HG02943 (cell line): ENCODE results near the gene CABP7.

Experiments
- ATAC-seq: cut with Tn5 transposase; IDR thresholded peaks from one replicate; pipeline ENCODE4 v1.9.1; 2021; ENCODE audit warnings: mild to moderate bottlenecking, low read depth, moderate library complexity; ENCODE audit not compliant: unreplicated experiment

The CABP7 gene

GRCh38 chr22:29702000-29702930 is 17.5 kb upstream of the CABP7 start:
- ATAC-seq, result no peak

- no peak for ATAC-seq
Measured at GRCh38 chr22:29702931-29703501, 16.8 kb upstream of the CABP7 start.

- no peak for ATAC-seq
Measured at GRCh38 chr22:29703569-29704195, 16.1 kb upstream of the CABP7 start.

- no peak for ATAC-seq
Measured at GRCh38 chr22:29704528-29705285, 15.1 kb upstream of the CABP7 start.

GRCh38 chr22:29705651-29706050 is 14.2 kb upstream of the CABP7 start:
- ATAC-seq, result no peak

DNA sequence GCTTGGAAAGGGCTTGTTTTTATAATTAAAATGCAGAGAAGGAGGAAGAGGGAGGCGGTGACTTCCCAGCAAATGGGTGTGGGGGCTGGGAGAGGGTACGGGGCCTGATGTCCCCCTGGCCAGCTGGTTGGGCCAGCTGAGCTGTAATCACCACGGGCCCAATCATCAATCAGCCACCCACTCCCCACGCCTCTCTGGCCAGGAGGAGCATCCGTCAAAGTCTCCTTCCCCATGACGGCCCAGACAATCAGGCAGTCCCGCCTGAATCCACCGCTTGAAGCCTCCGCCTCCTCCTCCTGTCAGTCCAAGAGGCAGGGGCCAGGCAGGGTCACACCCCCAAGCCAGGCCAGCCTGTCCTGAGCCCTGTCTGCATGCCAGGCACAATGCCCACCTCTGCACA is 13.3 kb upstream of the CABP7 start:
- ATAC-seq, result no peak

- no peak for ATAC-seq
Measured at GRCh38 chr22:29707010-29707409, 12.8 kb upstream of the CABP7 start.

DNA sequence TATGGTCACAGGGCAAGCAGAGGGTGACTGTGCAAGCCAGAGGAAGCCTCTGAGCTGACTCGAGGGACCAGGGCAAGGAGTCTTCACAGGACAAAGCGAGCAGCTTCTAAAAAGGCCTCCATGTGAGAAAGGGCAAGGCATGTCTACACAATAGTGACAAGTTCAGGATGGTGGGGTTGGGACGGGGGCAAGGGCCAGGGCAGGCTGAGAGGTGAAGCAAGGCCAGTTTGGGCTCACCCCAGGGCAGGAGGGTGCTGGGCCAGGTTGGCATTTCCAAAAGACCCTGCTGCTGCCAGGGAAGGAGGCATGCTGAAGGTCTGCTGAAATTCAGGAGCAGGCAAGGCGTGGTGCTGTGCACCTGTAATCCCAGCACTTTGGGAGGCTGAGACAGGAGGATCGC is 12.3 kb upstream of the CABP7 start:
- ATAC-seq, result no peak

- ATAC-seq, result no peak
Measured at GRCh38 chr22:29710193-29710592, 9.6 kb upstream of the CABP7 start.

DNA sequence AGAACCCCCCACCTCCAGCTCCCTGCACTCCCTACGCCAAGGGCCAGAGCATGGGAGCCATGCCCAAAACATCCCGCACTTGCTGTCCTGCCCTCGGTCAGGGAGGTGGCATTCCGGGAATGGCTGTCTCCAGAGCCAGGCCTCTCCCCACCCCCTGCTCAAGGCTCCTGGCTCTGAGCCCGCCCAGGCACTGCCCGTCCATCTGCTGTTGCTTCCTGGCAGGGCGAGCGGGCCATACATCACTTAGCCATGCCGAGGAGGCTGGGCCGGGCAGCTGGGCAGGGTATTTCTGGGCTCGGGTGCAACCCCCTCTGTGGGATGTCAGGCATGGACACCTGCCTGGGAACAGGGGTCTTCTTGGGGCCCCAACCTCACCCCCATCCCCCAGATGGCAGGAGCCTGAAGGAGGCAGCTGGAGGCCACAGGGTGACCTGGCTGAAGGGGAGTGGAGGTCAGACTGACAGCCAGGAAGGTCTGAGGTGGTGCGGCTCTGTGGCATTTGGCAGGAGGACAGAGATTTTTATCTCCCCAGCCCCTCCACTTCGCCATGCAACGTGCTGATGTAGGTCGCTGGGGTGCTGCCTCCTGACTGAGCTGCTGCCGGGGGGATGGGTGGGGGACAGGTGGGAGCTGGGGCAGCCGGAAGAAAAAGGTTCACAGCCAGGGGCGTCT is 8.7 kb upstream of the CABP7 start:
- no peak for ATAC-seq

DNA sequence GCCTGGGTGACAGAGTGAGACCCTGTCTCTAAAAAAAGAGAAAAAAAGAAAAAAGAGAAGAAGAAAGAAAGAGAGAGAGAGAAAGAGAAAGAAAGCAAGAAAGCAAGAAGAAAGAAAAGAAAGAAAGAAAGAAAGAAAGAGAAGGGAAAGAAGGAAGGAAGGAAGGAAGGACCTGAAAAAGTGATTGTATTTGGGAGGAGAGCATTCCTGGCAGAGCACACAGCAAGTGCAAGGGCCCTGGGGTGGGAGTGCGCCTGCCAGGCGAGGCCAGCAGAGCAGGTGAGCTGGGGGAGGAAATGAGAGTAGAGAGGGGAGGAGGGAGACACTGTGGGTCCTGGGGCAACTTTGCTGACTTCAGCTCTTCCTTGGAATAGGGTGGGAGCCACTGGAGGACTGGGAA is 7.7 kb upstream of the CABP7 start:
- no peak for ATAC-seq

DNA sequence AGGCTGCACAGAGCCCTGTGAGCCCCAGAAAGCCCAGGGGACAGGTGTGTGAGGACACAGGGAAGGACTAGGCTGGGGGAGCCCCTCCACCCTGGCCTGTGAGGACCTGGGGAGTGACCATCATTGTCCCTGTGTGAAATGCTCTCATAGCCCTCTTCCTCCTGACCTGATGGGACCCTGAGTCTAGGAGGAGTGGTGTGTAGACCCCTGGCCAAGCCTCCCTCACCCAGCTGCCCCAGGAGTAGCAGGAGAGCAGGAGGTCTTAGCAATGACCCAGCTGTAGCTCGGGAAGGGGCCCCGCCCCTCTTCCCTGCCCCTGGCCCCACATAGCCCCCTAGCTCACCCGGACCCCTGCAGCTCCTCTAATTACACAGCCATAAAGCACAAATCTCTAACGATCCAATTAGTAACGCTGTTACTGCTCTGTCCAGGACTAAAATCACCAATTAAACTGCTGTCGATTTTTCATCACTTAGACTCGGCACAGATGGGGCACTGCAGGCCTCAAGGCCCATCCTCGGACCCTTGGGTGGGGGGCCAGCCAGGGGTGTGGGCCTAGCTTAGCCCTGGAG is 6.6 kb upstream of the CABP7 start:
- no peak for ATAC-seq

DNA sequence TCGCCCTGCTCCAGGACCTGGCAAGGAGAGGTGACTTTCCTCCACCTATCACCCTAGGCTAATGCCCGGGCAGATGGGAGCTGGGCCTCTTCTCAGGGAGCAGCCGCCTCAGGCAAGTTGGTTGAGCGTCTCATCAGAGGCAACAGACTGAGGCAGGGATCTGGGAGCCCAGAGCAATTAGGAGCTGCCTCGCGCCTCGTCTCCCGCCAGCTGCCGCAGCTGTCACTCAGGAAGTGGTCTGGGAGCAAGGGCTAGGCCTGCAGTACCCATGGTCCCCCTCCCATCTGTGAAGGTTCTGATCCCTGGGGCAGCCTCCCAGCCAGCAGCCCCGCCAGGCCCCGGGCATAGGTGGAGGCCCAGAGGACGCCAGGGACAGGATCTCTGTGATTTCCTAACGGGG is 4.6 kb upstream of the CABP7 start:
- no peak for ATAC-seq

DNA sequence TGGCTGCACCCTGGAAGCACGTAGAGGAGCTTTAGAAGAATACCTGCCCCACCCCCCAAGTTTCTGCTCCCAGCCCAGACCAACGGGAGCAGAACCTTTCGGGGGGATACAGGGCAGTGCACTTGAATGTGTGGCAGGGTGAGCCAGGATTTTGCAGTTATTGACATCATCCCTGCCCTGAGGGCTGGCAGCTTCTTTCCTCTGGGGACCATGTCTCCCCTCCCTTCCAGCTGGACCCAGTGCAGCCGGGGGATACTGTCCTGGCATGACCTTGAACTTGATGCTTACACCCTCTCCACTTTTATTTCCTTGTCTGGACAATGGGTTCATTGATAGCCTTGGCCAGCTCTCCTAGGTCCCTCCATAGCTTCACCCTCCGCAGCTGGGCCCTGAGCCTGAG is 4.1 kb upstream of the CABP7 start:
- no peak for ATAC-seq

DNA sequence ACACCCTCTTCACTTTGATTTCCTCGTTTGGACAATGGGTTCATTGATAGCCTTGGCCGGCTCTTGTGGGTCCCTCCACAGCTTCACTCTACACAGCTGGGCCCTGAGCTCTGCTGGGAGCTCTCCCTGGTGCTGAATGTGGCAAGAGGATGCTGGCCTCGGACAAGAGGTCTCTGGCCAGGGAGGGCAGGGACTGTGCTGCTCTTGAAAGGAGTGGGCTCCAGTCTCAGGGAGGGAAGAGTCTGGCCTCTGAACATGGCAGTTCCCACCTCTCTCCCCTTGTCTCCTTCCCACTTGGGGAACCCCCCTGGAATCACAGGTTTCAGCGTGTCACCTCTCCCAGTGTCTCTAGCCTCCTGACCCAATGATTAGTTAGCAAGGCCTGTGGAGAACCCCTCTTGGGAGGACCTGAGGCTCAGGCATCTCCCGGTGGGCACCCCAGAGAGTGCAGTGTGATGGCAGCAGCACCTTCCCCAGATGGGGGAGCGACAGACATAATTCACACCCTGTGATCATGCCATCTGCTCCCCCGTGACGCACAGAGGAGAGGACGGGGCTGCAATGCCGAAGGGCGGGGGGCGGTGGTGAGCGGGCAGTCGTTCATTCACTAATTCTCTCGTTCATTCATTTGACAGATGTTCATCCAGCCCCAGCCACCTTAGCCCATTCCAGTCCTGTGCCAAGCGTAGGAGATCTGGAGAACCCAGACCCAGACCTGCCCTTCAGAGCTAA is 2.8 kb upstream of the CABP7 start:
- ATAC-seq, result no peak

DNA sequence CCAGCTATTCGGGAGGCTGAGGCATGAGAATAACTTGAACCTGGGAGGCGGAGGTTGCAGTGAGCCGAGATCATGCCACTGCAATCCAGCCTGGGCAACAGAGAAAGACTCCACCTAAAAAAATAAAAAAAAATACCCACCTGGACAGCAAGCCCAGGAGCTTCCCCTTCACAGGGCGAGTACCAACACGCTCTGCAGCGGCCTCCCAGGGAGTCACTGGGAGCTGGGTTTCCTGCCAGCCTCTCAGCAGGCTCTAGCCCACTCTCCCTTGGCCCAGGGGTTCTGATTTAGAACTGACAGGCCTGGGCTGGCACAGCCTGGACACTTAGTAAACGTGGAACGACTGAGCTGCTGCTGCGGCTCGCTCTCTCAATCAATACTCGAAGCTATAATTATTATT is 2.0 kb upstream of the CABP7 start:
- no peak for ATAC-seq

GRCh38 chr22:29718949-29719898 is 579 bp upstream of the CABP7 start:
- no peak for ATAC-seq

GRCh38 chr22:29720811-29721323 is 1.1 kb downstream of the CABP7 start:
- no peak for ATAC-seq
